Esophagus (tissue), 2 donors: ENCODE results near the gene VRK1. TPM values are rescaled to one million over a fixed set of nuclear protein-coding genes. Genes with fewer than 3 reads are reported as not detected.

Source experiments
- H3K27ac ChIP-seq, 2 donors: one replicate each; pipeline ENCODE4 v1.5.1; 2013; ENCODE audit warnings: low read depth in 2 of 2, mild to moderate bottlenecking in 2 of 2, inconsistent platforms in 1 of 2, low read length in 1 of 2, moderate library complexity in 1 of 2
- H3K27me3 ChIP-seq, 2 donors: one replicate each; pipeline ENCODE4 v1.6.1; 2013; ENCODE audit warnings: low read length in 2 of 2, control low read depth in 1 of 2, mild to moderate bottlenecking in 1 of 2; ENCODE audit not compliant: insufficient read depth in 2 of 2, control insufficient read depth in 1 of 2
- H3K36me3 ChIP-seq, 2 donors: one replicate each; pipeline ENCODE4 v1.6.1; 2013; ENCODE audit warnings: low read length in 1 of 2; ENCODE audit not compliant: control insufficient read depth in 2 of 2, insufficient read depth in 2 of 2
- H3K4me1 ChIP-seq, 2 donors: one replicate each; pipeline ENCODE4 v1.6.1; 2013; ENCODE audit warnings: low read length in 1 of 2; ENCODE audit not compliant: control insufficient read depth in 2 of 2, insufficient read depth in 2 of 2
- H3K4me3 ChIP-seq, 2 donors: one replicate each; pipeline ENCODE4 v1.5.1; 2013; ENCODE audit warnings: low read length in 2 of 2, mild to moderate bottlenecking in 2 of 2, low read depth in 1 of 2, moderate library complexity in 1 of 2
- H3K9me3 ChIP-seq, 2 donors: one replicate each; pipeline ENCODE4 v1.6.1; 2013; ENCODE audit warnings: mild to moderate bottlenecking in 2 of 2, low read depth in 1 of 2, low read length in 1 of 2, moderate library complexity in 1 of 2; ENCODE audit not compliant: control insufficient read depth in 2 of 2, insufficient read depth in 1 of 2
- WGBS, 2 donors: extraction: QIAGEN DNeasy Blood & Tissue Kit; methylation state at CpG; one replicate each; pipeline ENCODE4 v1.1.7; 2013; 5-methylcytosine and 5-hydroxymethylcytosine counted together
- polyA plus RNA-seq, 2 donors: library from polyadenylated mRNA; stranded (reverse); fragments of 200-250 nt; gene quantifications; one replicate each; pipeline ENCODE4 v1.2.3, GENCODE V29; 2013
- donor health status: healthy with polysubstance abuse.
- donor health status: Bipolar disorder and iron deficiency.

VRK1 gene
- polyA plus RNA-seq, 2 donors = 8.3 to 12.8 TPM

DNA sequence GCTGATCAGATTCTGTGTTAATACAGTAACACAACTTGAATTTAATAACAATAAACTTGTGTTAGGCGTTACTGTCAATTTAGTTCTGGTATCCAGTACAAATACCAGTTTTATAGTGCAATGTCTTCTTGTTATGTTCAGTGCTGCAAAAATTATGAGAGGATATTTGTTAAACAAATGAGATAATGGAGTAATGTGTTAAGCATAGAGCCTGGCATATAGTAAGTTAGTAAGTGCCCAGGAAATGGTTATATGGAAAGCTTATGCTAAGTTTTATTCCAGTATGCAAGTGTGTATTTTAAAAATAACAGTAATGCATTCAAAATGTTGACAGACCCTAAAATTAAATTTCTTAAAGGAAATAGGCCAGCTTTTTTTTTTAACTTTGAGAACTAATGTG, 1.8 kb downstream of the VRK1 start:
- Histone ChIP-seq H3K9me3 (no peaks in the 10 kb centered on the region), H3K4me1 (peaks cover 0 to 4% of the 10 kb centered on the region in 2 donors), H3K36me3 (no peaks in the 10 kb centered on the region), H3K27ac (no peak overlapping the region), H3K27me3 (no peaks in the 10 kb centered on the region), H3K4me3 (no peak overlapping the region)
- whole genome bisulfite sequencing, 2 donors = 83 to 88% methylated on average over 1 of the region's 1 CpG

DNA sequence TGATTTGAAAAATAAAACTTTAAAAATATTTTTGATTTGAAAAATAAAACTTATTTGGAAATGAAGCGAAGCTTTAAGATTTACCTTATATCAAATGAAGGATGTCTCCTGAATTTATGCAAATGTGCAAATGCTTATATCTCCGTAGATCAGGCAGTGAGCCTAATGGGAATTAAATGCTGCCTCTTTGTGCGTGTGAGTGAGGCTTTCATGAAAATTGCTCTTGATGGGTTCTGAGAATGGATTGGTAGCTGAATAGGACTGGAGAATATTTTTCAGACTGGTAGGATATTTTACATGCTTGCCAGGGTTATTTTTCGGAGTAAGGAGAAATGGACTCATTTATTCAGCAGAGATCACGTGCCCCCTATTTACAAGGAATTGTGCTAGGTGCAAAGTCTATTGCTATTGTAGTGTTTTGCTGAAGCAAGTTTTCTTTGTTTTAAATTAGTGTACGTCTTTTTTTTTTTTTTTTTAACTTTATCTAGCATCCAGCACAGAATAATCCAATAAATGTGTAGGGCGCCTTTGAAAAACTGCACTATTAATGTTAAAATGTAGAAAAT, 2.4 kb downstream of the VRK1 start:
- Histone ChIP-seq H3K4me3 (no peak overlapping the region), H3K9me3 (no peaks in the 10 kb centered on the region), H3K36me3 (no peaks in the 10 kb centered on the region), H3K4me1 (peaks cover 0 to 4% of the 10 kb centered on the region in 2 donors), H3K27ac (no peak overlapping the region), H3K27me3 (no peaks in the 10 kb centered on the region)
- 86 to 90% methylated on average over 7 of the region's 7 CpGs for WGBS, 2 donors

DNA sequence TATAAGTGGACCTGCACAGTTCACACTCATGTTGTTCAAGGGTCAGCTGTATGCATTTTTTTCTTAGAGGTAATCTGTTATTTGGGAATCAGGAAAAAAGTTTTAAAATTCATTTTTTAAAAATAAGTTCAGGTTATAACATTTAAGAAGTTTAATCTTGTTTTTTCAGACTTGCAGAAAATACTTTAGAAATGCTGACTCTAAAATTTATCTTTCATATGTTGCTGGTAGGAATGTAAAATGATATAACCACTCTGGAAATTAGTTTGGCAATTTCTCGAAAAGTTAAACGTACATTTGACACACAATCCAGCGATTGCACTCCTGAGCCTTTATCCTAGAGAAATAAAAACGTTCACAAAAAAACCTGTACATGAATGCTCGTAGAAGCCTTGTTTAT, 4.7 kb downstream of the VRK1 start:
- 86 to 87% methylated on average over 5 of the region's 5 CpGs for WGBS, 2 donors

DNA sequence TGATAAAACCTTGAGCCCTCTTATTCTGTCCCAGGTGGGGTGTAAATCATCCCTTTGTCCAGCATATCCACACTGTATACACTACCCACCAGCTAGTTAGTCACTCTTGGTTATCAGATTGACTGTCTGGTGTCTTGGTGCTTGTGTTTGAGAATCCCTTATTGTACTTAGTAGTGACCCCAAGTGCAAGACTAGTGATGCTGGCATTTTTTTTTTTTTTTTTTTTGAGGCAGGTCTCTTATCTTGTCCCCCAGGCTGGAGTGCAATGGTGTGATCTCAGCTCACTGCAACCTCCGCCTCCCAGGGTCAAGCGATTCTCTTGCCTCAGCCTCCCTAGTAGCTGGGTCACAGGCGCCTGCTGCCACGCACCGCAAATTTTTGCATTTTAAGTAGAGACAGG, 5.8 kb downstream of the VRK1 start:
- Histone ChIP-seq H3K36me3 (no peaks in the 10 kb centered on the region), H3K4me1 (peaks cover 0 to 1% of the 10 kb centered on the region in 2 donors), H3K27ac (no peak overlapping the region), H3K4me3 (no peak overlapping the region), H3K9me3 (no peaks in the 10 kb centered on the region), H3K27me3 (no peaks in the 10 kb centered on the region)
- 99% methylated on average over 5 of the region's 5 CpGs for WGBS, 2 donors

More for the DNA sequence above, 4.7 kb downstream of the VRK1 start:
- no peaks in the 10 kb centered on the region for H3K9me3 ChIP-seq
- no peaks in the 10 kb centered on the region for H3K27me3 ChIP-seq
- no peak overlapping the region for H3K4me3 ChIP-seq
- H3K27ac ChIP-seq = no peak overlapping the region
- H3K4me1 ChIP-seq = peaks cover 0 to 4% of the 10 kb centered on the region in 2 donors
- no peaks in the 10 kb centered on the region for H3K36me3 ChIP-seq

DNA sequence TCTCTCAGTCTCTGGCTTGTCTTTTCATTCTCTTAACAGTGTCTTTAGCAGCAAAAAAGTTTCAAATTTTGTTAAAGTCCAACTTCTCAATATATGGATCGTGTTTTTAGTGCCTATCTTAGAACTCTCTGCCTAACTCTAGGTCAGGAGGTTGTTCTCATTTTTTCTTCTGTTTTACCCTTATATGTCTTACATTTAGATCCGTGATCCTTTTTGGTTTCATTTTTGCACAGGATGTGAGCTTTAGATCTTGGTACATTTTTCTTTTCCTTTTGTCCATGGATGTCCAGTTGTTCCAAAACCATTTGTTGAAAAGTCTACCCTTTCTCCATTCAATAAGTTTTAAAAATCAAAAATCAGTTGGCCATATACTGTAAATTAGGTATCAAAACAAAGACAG, 6.8 kb downstream of the VRK1 start:
- Histone ChIP-seq H3K4me3 (no peak overlapping the region), H3K4me1 (no peaks in the 10 kb centered on the region), H3K9me3 (no peaks in the 10 kb centered on the region), H3K36me3 (no peaks in the 10 kb centered on the region), H3K27me3 (no peaks in the 10 kb centered on the region), H3K27ac (no peak overlapping the region)
- WGBS, 2 donors = 83% methylated on average over 2 of the region's 2 CpGs

DNA sequence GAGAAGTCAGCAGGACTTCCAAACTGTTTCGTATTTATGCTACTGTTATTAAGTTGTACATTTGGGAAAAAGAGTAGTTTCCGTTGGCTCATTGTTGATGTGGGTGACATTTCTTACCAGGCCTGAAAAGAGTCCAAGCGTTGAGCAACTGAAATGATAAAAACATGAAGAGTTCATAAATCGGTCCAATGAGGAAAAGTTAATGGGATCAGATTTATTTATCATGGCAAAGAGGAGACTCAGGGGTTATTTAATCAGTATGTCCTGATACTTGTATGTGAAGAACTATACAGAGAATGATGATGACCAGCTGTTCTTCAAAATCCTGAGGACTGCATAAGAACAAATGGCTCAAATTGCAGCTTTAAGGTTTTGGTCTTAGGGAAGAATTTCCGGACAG, 7.7 kb downstream of the VRK1 start:
- Histone ChIP-seq H3K4me3 (no peak overlapping the region), H3K27ac (no peak overlapping the region), H3K36me3 (no peaks in the 10 kb centered on the region), H3K4me1 (no peaks in the 10 kb centered on the region), H3K9me3 (no peaks in the 10 kb centered on the region), H3K27me3 (no peaks in the 10 kb centered on the region)
- 77 to 80% methylated on average over 5 of the region's 5 CpGs for WGBS, 2 donors

DNA sequence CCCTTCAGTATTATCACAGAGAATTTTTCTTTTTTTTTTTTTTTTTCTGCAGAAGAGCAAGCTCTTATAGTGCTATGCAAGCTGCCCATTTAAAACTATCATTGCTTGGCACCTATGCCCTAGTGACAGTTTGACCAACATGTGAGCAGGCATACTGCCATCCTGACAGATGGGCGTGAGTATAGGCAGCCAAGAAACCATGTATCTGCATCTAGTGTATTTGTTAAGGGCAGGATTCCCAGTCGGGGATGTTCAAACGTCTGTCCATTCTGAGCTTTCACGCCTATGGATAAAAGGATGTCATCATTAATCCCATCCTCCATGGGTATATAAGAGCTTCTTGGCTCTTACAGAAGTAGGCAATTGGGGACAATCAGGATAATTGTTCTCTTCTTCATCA, 8.8 kb downstream of the VRK1 start:
- 48 to 56% methylated on average over 4 of the region's 4 CpGs for WGBS, 2 donors
- H3K27me3 ChIP-seq = no peaks in the 10 kb centered on the region
- H3K4me1 ChIP-seq = no peaks in the 10 kb centered on the region
- H3K9me3 ChIP-seq = no peaks in the 10 kb centered on the region
- H3K4me3 ChIP-seq = no peak overlapping the region
- no peak overlapping the region for H3K27ac ChIP-seq
- no peaks in the 10 kb centered on the region for H3K36me3 ChIP-seq

DNA sequence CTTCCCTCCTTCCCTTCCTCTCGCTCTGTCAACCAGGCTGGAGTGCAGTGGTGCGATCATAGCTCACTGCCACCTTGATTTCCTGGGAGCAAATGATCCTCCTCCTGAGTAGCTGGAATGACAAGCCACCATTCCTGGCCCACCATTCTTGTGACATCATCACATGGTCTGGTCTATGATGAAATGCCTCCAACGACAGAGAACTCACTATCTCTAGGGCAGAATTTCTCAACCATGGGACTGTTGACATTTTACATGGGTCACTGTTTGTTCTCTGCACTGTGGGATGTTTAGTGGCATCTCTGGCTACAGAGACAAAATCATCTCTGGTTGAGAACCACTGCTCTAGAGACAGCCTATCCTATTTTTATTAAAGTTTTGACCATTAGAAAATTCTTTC, 9.7 kb downstream of the VRK1 start:
- Histone ChIP-seq H3K27me3 (no peaks in the 10 kb centered on the region), H3K9me3 (no peaks in the 10 kb centered on the region), H3K36me3 (no peaks in the 10 kb centered on the region), H3K4me3 (no peak overlapping the region), H3K4me1 (no peaks in the 10 kb centered on the region), H3K27ac (no peak overlapping the region)
- 82 to 88% methylated on average over 3 of the region's 3 CpGs for WGBS, 2 donors

DNA sequence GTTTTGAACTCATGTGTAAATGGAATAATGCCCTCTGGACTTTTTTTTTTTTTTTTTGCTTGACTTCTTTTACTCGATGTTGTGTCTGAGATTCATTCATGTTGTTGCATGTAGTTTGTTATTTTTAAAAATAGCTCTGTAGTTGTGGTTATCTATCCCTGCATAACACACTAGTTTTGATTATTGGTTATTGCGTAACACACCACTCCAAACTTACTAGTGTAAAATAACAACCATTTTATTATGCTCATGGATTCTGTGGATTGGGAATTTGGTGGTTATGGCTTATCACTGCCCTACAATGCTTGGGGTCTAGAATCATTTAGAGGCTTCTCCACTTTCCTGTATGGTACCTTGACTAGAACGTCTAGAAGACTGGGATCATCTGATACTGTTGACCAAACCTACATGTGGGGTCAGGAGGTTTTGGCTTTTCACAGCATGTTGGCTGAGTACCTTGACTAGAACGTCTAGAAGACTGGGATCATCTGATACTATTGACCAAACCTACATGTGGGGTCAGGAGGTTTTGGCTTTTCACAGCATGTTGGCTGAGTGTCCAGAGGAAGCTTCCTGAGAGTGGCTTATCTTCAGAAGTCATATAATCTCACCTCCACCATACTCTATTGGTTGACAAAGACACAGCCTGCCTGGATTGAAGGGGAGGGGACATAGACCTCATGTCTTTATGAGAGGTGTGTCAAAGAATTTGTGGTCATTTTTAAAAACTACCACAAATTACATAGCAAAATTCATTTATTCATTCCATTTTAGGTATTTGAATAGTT, 11.6 kb downstream of the VRK1 start:
- no peaks in the 10 kb centered on the region for H3K27me3 ChIP-seq
- no peak overlapping the region for H3K4me3 ChIP-seq
- no peak overlapping the region for H3K27ac ChIP-seq
- no peaks in the 10 kb centered on the region for H3K4me1 ChIP-seq
- H3K36me3 ChIP-seq = no peaks in the 10 kb centered on the region
- 84 to 89% methylated on average over 4 of the region's 4 CpGs for WGBS, 2 donors
- H3K9me3 ChIP-seq = no peaks in the 10 kb centered on the region

DNA sequence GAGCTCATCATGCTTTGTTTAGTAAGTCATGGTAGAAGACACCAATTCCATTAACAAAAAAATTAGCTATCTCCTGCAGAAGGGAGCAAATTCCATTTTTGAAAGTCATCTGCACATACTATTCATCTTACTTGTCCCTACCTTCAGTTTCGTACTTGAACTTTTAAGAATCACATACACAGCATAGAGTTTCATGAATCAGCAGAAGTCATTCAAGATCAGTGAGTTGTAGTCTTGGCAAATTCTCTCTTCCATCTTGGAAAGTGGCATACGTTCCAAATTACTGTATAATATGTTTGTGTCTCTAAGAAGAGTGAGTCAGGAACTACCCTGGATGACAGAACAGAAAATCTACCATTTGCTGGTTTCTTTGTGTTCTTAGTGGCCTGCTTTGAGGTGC, 14.1 kb downstream of the VRK1 start:
- Histone ChIP-seq H3K4me3 (no peak overlapping the region), H3K27ac (no peak overlapping the region), H3K36me3 (no peaks in the 10 kb centered on the region), H3K4me1 (no peaks in the 10 kb centered on the region), H3K9me3 (no peaks in the 10 kb centered on the region), H3K27me3 (no peaks in the 10 kb centered on the region)
- 42 to 72% methylated on average over 2 of the region's 2 CpGs for WGBS, 2 donors
